Stimulated activated CD8-positive, alpha-beta memory T cell treated with anti-CD3 and anti-CD28 coated beads, Interleukin-2, amount 100 ng/mL, for 1 hour (primary cell): ENCODE measurements around the gene ARFGEF2.
A peak's percentile ranks its signal among the peaks of the same experiment; 100 is the strongest.
"Not testable (repeated sequence)": the region's sequence is repeated elsewhere in the genome, so short reads cannot be mapped to it uniquely, and the experiment has no call there.

Source experiments
- DNase-seq, 2 donors: peaks; one replicate each; pipeline ENCODE4 v3.0.0-alpha.2; 2020; ENCODE audit warnings: low read depth in 2 of 2

ARFGEF2 gene

GRCh38 chr20:48995589-48995988 is 74.1 kb downstream of the ARFGEF2 start:
- no peak for DNase-seq

DNA sequence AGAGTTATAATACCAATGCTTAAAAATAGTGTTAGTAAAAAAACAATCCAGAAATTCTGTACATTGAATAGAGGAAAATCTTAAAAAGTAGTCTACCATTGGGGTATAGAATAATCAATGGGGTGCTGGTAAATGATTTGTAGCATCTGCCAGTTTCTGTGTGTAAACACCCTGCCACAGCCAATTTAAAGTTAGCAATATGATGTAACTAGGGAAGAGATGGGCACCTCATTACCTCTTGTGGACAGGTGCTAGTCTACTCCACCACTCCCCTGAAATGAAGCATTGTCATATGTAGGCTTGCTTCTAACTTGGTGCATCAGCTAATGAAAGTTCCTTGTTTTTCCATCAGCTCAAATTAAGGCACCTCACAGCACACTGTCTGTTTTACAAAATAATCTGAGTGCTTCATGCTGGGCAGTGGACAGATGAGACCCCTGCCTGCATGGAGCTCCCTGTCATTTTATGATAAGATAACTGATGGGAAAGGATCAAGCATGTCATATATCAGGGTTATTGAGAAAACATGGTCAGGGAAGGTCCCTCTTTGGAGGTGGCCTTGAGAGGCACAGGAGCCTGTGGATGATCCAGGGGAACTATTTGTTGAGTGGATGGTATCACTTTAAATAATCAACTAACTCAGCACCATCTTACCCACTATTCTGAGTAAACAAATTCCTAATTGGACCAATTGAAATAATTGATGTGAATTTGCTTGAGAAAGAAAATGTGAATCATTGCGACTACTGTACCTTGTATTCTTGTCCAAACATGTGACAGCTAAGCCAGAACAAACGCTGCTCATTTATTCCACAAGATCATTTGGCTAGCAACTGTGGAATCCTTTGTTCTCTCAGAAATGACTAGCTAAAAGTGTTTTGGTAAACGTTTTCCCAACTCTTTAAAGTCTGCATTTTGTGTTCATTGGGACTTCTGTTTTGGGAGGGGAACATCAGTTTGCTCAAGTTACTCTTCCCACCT is 78.7 kb downstream of the ARFGEF2 start:
- DNase-seq: no peak

DNA sequence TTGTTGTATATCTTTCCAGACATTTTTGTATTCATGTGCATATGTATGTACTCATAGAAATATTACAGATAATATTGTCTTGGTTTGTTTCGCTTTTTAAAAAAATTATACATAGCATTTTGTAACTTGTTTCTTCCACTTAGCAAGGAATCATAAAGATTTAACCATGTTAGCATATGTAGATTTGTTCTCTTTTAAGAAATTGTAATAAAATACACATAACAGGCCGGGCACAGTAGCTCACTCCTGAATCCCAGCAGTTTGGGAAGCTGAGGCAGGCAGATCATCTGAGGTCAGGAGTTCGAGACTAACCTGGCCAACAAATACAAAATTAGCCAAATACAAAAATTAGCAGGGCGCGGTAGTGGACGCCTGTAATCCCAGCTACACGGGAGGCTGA is 80.2 kb downstream of the ARFGEF2 start:
- DNase-seq: no peak

DNA sequence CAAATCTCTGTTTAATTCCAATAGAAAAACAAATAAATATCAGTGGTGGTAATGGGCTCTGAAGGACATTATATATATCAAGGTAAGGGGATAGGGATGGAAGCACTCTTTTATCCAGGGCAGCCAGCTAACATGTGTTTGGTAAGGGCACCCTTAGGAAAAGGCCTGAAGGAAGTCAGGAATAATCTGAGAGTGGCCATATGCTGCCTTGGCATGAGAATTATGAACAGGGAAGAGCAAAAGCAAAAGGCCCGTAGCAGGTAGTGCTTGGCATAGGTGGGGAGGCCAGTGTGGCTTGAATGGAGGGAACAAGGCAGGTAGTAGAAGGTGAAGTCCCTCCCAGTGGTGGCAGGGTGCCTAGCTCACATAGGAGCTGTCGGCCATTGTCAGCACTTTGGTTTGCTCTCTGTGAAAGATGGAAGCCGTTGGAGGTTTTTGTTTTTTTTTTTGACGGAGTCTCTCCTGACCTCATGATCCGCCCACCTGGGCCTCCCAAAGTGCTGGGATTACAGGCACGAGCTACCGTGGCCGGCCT is 85.0 kb downstream of the ARFGEF2 start:
- no peak for DNase-seq

- DNase-seq: no peak
Measured at GRCh38 chr20:49009899-49010631, 88.6 kb downstream of the ARFGEF2 start.

DNA sequence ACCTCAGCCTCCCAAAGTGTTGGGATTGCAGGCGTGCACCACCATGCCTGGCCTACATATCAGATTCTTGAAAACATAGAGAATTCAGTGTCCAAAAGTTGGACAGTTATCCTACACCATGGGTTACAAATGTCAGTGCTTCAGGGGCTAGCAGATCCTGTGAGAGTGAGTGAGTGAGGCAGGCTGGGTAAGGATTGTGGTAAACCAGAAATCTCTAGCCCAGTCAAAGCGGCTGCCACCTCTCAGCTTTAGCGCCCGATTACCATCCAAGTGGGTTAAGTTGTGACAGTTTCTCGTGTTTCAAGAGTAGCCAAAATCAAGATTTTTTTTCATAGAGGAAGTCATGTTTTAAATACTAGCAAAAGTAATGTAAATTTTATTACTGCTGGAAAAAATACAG is 102.7 kb downstream of the ARFGEF2 start:
- no peak for DNase-seq

GRCh38 chr20:49028177-49028576 is 106.7 kb downstream of the ARFGEF2 start:
- not testable (repeated sequence) for DNase-seq

DNA sequence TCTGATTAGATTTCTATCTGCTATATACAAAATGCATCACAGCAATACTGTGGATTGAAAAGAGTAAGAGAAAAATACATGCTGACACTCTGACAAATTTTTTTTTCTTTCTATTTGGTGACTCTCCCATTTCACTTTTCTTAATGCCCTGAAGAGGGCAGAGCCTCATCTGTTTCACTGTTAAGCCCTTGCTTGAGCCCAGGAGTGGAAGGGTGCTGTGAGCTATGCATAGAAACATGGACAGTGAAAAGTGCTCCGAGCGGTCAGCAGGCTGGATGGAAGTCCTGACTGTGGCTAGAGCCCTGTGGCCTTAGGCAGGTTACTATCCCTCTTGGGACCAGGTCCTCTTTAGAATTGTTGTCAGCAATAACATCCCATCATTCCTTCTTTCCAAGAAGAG is 107.2 kb downstream of the ARFGEF2 start:
- DNase-seq: no peak

DNA sequence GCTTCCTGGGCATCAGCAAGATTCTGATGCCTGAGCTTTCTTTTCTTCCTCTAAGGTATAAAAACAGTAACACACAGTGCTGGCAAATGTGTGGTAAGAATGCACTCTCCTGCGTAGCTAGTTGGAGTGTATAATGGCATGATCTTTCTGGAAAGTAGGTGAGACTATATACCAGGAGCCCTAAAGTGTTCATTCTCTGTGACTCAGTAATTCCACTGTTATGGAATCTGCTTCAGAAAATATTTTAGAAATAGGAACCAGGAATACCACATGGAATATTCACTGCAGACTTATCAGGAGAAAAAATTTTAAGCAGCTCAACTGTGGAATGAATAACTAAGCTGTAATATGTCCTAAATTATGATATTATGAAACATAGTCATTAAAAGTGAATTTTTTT is 107.7 kb downstream of the ARFGEF2 start:
- DNase-seq: no peak

GRCh38 chr20:49030954-49031619 is 109.6 kb downstream of the ARFGEF2 start:
- no peak for DNase-seq

GRCh38 chr20:49032455-49032854 is 110.9 kb downstream of the ARFGEF2 start:
- DNase-seq: no peak

- no peak for DNase-seq
Measured at GRCh38 chr20:49034070-49034732, 112.7 kb downstream of the ARFGEF2 start.

- no peak for DNase-seq
Measured at GRCh38 chr20:49037962-49038387, 116.5 kb downstream of the ARFGEF2 start.

DNA sequence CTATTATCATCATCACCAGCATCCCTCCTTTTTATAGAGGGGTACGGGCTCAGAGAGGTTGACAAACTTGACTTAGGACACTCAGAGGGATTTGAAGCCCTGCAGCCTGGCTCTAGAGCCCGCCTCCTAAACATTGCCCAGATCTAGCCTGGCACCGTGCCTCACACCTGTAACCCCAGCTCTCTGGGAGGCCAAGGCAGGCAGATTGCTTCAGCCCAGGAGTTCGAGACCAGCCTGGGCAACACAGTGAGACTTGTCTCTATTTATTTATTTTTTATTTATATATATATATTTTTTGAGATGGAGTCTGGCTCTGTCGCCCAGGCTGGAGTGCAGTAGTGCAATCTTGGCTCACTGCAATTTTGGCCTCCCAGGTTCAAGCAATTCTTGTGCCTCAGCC is 118.3 kb downstream of the ARFGEF2 start:
- DNase-seq: no peak

- no peak for DNase-seq
Measured at GRCh38 chr20:49043000-49043399, 121.5 kb downstream of the ARFGEF2 start.

DNA sequence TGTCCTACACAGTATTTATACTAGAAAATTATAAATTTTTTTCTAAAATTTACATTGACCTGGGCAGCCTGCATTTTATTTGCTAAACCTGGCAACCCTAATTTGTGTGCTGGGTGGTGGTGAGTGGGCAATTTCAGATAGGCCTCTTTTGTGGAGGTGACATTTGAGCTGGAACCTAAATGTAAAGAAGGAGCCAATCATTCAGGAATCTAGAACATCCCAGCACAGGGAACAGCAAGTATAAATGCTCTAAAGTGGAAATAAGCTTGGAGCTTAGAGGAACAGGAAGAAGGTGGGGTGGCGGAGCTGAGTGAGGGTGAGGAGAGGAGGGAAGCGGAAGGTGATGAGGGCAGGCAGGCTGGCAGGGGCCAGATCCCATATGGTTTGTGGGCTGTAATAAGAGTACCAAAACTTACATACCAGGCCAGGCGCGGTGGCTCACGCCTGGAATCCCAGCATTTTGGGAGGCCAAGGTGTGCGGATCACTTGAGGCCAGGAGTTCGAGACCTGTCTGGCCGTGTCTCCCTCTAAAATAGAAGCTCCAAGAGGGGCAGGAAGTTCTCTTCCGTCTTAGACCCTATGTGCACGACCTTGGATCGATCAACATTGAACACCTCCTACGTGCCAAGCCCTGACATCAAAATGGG is 124.1 kb downstream of the ARFGEF2 start:
- no peak for DNase-seq

DNA sequence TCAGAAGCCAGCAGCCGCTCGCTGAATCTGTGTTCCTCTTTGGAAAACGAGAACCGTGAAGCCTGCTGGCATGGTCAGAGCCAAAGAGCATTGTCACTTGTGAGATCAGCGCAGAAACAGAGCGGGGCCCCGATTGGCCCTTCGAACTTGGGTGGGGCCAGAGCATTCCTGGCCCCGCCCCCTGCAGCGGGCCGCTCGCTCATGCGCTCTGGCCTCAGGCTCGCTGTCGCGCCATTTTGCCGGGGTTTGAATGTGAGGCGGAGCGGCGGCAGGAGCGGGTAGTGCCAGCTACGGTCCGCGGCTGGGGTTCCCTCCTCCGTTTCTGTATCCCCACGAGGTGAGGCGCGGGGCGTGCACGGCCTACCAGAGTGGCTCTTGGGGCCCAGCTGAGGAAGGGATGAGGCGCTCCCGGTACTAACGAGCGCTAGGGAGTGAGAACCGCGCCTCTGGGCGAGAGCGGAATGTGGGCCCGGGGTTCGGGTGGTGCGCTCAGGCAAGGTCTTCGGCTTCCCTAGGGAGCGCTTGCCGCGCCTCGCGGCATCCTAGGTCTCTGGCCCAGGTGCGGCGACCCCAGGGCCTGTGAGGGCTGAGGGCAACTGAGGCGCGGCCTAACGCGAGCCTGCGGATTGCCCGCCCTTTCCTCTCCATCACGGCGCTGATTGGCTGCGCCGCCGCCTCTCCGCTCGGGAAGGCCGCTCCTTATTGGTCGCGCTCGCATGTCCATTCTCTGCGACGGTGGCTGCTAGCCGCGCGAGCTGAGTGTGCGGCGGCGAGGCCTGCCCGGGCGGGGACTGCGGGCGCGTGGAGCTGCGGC is 124.8 kb downstream of the ARFGEF2 start, which contains the start of gene CSE1L:
Gene CSE1L, plus strand, starts transcription at position 226 of the 814 bp plus-strand sequence. CDS start 12,152 bp downstream, outside the sequence.
- DNase-seq: peak; percentile 90 to 92

DNA sequence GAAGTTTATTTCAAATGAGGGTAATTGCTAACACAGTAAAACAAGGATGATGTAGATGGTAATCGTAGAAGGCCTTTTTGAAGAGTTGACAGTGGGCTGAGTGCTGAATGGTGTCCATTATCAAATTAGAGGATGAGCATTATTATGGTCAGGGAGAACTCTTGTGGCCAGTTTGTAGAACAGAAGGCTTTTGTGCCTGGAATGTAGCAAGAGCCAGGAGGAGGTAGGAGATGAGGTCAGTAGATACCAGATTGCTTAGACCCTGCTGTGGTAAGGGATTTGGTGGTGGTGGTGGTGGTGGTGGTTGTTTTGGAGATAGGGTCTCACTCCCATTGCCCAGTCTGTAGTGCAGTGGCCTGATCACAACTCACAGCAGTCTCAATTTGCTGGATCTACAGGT is 130.8 kb downstream of the ARFGEF2 start:
- DNase-seq: no peak

DNA sequence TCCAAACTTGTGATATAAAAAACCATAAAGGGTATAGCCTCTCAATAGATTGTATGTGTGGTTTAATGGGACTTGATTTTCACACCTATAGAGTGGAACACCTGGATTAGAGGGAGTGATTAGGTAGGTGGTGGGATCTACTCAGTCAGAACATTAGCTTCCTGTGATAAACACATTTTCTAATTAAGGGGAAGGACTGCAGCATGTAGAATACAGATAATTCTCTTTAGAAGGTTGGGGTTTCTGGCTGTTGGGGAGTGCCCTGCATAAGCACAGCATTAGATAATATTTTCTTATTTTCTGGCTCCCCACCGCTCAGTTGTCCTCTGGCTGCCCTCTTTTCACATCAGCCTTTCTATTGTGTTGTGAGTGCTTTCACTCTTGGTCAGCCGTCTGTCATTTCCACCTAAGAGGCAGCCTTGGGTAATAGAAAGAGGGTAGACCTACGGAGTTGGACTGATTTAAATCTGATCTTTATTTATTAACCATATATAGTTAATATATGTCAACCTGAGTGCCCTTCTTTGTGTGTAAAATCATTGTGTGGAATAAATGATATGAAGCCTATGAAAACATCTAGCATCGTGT is 132.6 kb downstream of the ARFGEF2 start:
- DNase-seq: no peak

DNA sequence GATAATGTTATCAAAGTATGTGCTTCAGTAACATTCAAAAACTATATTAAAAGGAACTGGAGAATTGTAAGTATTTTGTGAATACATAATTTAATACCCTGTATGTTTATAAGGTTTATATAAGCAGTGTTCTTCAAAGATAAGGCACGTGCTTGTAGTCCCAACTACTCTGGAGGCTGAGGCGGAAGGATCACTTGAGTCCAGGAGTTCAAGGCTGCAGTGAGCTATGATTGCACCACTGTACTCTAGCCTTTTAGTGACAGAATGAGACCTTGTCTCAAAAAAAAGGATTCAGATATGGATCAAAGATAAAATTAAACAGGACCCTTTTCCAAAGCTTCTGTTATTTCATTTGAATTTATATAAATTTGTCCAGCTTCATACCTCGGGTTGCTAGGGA is 141.8 kb downstream of the ARFGEF2 start:
- DNase-seq: no peak
